Stimulated activated effector memory CD8-positive, alpha-beta T cell treated with anti-CD3 and anti-CD28 coated beads, Interleukin-12 subunit alpha, Interleukin-12 subunit beta, amount 100 ng/mL, for 72 hours (primary cell): Measurements from ENCODE around the gene DICER1.
"Not testable (repeated sequence)": the region's sequence is repeated elsewhere in the genome, so short reads cannot be mapped to it uniquely, and the experiment has no call there.

Source experiments
- ATAC-seq: fragments of 150-1000 bp; cut with Tn5 transposase; 2 replicates; pipeline ENCODE4 v1.10.0; 2021
- DNase-seq, 2 donors: peaks; one replicate each; pipeline ENCODE4 v3.0.0; 2021 to 2022; ENCODE audit warnings: low spot score in 2 of 2
- H3K27ac Mint-ChIP-seq: one replicate; pipeline ENCODE4 v1.8.0; 2022; ENCODE audit warnings: mild to moderate bottlenecking, mixed read lengths
- H3K36me3 Mint-ChIP-seq: one replicate; pipeline ENCODE4 v1.8.0; 2022; ENCODE audit warnings: mild to moderate bottlenecking, mixed read lengths
- H3K4me1 Mint-ChIP-seq: one replicate; pipeline ENCODE4 v1.8.0; 2022; ENCODE audit warnings: mixed read lengths
- H3K4me3 Mint-ChIP-seq: one replicate; pipeline ENCODE4 v1.8.0; 2022; ENCODE audit warnings: mild to moderate bottlenecking, mixed read lengths
- H3K9me3 Mint-ChIP-seq: one replicate; pipeline ENCODE4 v1.8.0; 2022; ENCODE audit warnings: mixed read lengths

Gene DICER1

DNA sequence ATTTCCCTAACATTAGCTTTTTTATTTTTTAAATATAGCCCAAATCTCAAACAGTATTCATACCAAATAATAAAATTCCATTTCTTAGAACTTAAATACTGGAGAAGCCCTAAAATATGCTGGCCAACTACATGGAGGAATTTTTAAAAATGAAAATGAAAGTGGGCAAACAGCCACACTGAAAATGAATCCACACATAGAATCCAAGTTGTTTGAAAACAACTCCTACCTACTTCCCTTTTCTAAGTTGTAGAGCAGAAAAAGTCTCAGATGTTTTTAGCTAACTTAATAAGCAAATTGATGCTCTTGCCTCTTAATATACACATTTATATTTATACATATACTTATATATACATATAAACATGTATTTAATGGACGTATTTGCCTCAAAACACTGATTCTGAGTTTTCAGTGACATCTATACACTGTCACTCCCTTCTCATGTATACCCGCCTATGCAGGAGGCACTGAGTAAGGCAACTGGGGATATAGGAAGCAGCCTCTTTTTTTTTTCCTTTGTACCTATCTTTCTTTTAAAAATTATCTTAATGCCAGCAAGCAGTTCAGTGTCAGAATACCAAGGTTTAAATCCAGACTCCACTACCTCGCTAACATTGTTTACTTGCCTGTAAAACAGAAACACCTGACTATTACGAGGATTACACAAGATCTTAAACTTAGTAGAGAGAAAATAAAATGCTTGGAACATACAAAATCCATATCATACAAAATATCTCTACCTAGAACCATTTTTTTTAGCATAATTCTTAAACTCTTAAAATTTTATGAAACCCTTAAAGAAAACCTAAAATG, 13.3 kb downstream of the DICER1 start:
- Mint-ChIP-seq H3K4me3 (no peak overlapping the region), H3K36me3 (peaks cover 6% of the 10 kb centered on the region), H3K27ac (peak overlapping the region; percentile 20), H3K4me1 (peaks cover 80% of the 10 kb centered on the region), H3K9me3 (peaks cover 10% of the 10 kb centered on the region)
- DNase-seq, result no peak
- ATAC-seq, result no peak

DNA sequence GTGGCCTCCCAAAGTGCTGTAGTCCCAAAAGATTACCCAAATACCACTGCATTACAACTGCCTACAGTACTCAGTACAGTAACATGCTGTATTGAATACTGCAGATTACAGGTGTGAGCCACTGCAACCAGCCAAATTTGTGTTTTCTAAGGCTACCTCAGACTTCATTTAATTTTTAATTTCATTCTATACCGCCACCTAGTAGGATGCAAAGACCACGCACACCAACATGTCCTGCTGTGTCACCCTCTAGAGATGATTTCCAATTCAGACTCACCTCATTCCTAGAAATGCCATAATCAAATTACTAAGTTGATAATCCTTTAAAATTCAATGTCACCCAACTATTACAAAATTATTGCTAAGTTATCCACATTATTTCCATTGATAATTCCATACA, 15.1 kb downstream of the DICER1 start:
- H3K4me1 Mint-ChIP-seq, result peaks cover 79% of the 10 kb centered on the region
- peaks cover 6% of the 10 kb centered on the region for H3K36me3 Mint-ChIP-seq
- H3K4me3 Mint-ChIP-seq, result no peak overlapping the region
- peaks cover 10% of the 10 kb centered on the region for H3K9me3 Mint-ChIP-seq
- H3K27ac Mint-ChIP-seq, result no peak overlapping the region
- ATAC-seq (no peak), DNase-seq (no peak)

DNA sequence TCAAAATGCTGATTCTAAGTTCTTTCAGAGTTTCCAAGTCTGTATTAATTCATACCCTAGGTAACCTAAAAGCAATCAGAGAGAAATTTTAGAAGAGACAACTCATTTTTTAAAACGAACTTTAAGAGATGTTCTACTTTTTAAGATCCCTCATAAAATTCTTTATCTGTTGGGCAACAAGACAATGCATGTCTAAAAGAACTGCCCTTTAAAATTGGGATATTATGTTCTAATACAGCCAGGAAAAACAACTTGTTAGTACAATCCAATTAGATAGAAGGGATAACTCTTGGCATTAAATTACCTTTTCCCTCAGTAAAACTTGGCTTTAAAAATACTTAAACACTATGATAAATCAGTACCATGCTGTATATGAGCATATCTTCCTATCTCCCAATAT, 15.6 kb downstream of the DICER1 start:
- DNase-seq, result no peak
- Mint-ChIP-seq H3K36me3 (peaks cover 6% of the 10 kb centered on the region), H3K4me1 (peaks cover 79% of the 10 kb centered on the region), H3K9me3 (peaks cover 12% of the 10 kb centered on the region), H3K27ac (no peak overlapping the region), H3K4me3 (no peak overlapping the region)
- no peak for ATAC-seq

DNA sequence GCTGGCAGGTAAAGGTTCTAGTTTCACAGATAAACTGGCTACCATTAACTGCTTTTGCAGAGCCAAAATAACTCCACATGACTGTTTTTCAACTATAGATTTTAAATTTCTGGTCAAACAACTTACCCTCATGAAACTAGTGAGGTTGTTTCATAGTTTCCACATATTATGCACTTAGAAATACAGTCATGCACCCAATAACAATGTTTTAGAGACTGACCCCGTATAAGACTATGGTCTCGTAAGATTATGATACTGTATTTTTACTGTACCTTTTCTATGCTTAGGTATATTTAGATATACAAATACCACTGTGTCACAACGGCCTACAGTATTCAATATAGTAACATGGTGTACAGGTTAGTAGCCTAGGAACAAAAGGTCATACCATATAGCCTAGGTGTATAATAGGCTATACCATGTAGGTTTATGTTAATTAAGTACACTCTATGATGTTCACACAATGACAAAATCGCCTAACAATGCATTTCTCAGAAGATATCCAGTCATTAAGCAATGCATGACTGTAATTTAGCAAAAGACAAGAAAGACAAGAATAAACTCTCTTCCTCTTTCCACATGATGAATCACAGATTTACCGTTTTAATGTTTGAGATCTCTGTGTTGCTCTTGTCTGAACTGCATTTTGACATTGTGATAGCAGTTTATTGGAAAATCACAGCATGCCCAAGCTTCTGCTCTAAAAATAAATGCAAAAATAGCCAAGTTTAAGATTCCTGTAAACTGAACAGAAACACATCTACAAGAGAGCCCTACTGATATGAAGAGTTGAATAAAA, 17.1 kb downstream of the DICER1 start:
- ATAC-seq (peak; percentile 77), DNase-seq (no peak)
- Mint-ChIP-seq H3K4me3 (no peak overlapping the region), H3K9me3 (peaks cover 7% of the 10 kb centered on the region), H3K36me3 (peaks cover 6% of the 10 kb centered on the region), H3K27ac (peak overlapping the region; percentile 18), H3K4me1 (peaks cover 71% of the 10 kb centered on the region)

DNA sequence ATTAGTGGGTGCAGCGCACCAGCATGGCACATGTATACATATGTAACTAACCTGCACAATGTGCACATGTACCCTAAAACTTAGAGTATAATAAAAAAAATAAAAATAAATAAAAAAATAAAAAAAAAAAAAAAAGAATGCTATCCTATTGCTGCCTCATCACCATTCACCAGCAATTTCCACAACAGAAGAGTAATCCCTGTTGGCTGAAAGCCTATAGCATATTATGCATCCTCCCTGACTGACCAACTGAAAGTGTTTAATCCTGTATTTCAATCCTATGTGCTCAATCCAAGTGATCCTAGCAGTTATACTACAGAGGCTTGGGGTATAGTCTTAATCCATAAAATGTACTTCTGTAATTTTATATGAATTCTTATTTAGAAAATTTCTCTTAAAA, 18.5 kb downstream of the DICER1 start:
- no peak for DNase-seq
- peak overlapping the region; percentile 74 for H3K27ac Mint-ChIP-seq

DNA sequence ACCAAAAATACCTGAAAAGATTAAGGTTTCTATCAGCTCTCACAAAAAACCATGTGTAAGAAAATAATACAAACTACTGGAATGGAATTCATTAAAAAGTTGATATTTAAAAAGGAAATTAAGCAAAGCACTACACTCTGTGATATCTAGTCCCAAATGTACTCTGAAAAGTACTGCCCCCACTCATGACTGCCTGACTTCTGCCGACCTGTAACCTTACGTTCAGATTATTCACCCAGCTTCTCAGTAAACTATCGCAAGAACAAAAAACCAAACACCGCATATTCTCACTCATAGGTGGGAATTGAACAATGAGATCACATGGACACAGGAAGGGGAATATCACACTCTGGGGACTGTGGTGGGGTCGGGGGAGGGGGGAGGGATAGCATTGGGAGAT, 18.9 kb downstream of the DICER1 start:
- H3K27ac Mint-ChIP-seq, result not testable (repeated sequence)

More for the DNA sequence above, 18.5 kb downstream of the DICER1 start:
- Mint-ChIP-seq H3K36me3 (peaks cover 11% of the 10 kb centered on the region), H3K4me3 (no peak overlapping the region), H3K4me1 (peaks cover 70% of the 10 kb centered on the region), H3K9me3 (peaks cover 3% of the 10 kb centered on the region)
- no peak for ATAC-seq

DNA sequence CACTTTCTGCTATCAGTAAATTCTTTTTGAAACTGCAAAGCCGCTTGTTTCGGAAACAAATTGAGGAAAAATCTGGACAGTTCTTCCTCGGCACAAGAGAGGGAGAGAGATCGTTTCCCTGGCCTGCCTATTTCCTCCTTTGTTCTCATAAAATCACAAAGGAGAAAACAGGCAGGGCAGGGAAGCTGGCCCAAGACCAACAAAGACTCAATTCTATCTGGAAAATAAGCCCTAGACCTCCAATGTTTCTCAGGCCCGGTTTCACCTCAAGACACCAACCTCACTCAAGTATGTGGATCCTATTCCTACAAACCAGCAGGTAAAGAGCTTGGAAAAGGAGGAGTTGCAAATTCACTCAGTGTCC, 19.5 kb downstream of the DICER1 start:
- peaks cover 61% of the 10 kb centered on the region for H3K4me1 Mint-ChIP-seq
- H3K36me3 Mint-ChIP-seq, result peaks cover 21% of the 10 kb centered on the region
- no peak overlapping the region for H3K4me3 Mint-ChIP-seq
- no peak for ATAC-seq
- DNase-seq, result no peak
- peaks cover 3% of the 10 kb centered on the region for H3K9me3 Mint-ChIP-seq
- H3K27ac Mint-ChIP-seq, result peak overlapping the region; percentile 78

More for the DNA sequence above, 18.9 kb downstream of the DICER1 start:
- not testable (repeated sequence) for H3K4me3 Mint-ChIP-seq, ATAC-seq, DNase-seq, H3K9me3 Mint-ChIP-seq
- H3K4me1 Mint-ChIP-seq, result peaks cover 66% of the 10 kb centered on the region
- peaks cover 14% of the 10 kb centered on the region for H3K36me3 Mint-ChIP-seq

DNA sequence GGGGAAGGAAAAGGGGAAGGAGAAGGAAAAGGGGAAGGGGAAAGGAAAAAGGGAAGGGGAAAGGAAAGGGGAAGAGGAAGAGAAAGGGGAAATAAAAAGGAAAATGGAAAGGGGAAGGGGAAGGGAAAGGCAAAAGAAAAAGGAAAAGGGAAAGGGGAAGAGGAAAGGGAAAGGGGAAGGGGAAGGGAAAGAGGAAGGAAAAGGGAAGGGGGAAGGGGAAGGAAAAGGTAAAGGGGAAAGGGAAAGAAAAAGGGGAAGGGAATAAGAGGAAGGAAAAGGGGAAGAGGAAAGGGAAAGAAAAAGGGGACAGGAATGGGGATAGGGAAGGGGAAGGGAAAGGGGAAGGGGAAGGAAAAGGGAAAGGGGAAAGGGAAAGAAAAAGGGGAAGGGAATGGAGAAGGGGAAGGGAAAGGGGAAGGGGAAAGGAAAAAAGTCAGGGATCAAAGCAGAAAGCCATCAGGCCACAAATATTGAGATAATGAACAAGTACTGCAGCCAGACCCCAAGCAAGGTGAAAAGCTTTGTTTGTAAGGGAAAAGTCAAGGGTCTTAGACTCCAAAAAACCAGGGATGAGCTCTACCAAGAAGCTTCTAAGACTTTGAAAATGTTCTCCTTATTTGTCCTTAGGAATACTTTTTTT, 20.0 kb downstream of the DICER1 start:
- Mint-ChIP-seq H3K36me3 (peaks cover 26% of the 10 kb centered on the region), H3K4me3 (no peak overlapping the region), H3K9me3 (peaks cover 3% of the 10 kb centered on the region), H3K4me1 (peaks cover 56% of the 10 kb centered on the region), H3K27ac (peak overlapping the region; percentile 78)
- DNase-seq, result no peak
- no peak for ATAC-seq

DNA sequence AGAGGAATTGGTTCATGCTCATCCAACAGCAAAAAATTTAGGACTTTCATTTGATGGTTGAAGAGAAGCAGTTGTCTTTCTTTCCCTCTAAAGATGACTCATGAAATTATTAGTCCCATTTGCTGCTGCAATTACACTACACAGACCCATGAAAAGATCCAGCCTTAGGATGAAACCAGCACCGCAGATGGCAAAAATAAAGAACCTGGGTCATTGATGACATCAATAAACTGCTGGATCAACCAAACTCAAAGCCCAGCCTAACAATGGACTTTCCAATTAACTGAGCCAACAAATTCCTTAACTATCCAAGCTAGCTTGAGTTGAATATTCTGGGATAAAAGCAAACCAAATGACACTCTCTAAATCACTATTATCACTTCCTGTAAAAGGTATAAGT, 20.7 kb downstream of the DICER1 start:
- no peak for ATAC-seq
- peak overlapping the region; percentile 78 for H3K27ac Mint-ChIP-seq
- H3K4me1 Mint-ChIP-seq, result peaks cover 51% of the 10 kb centered on the region
- DNase-seq, result no peak
- peaks cover 32% of the 10 kb centered on the region for H3K36me3 Mint-ChIP-seq
- H3K4me3 Mint-ChIP-seq, result no peak overlapping the region
- peaks cover 3% of the 10 kb centered on the region for H3K9me3 Mint-ChIP-seq

DNA sequence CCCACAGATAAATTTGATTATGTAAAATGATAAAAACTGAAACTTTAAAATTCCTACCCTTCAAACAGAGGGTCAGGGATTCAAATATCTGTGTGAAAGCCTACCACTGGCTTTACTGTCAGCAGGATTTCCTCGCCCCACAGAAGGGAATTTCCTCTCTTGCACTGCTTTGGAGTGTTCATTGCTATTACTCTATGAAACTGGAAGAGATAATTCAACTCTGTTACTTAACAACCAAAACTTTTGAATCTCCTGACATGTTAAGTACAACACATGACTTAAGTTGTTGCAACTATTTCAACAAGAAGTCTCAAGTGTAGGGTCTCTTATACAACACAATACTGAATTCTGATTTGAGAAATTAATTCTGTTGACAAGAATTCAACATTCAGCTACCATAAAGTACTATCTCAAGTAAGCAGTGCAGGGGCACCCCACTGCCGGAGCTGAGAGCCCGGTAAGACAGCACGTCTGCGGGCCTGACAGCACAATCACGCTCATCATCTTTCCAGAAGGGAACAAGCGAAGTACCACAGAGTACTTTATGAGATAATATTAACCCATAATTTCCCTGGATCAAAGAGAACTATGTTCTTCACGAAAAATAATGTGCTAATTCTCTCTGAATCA, 22.9 kb downstream of the DICER1 start:
- Mint-ChIP-seq H3K9me3 (peaks cover 3% of the 10 kb centered on the region), H3K27ac (peak overlapping the region; percentile 68), H3K4me3 (no peak overlapping the region), H3K4me1 (peaks cover 38% of the 10 kb centered on the region), H3K36me3 (peaks cover 49% of the 10 kb centered on the region)
- DNase-seq (no peak), ATAC-seq (no peak)

DNA sequence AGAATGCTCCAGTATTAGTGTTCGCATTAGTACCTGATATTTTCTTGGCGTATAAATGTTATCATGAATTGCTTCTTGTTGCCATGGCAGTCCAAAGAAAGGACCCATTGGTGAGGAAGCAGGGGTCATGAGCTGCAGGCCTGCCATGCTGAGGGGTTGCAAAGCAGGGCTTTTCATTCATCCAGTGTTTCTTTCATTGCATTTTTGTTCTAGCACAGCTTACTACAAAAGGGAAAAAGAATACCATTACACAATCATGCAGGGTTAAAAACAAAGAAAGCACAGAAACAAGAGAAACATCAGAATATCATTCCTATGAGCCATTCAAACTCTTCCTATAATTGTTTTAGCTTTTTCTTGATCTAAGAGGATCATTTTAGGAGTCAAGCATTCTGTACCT, 24.0 kb downstream of the DICER1 start:
- H3K27ac Mint-ChIP-seq, result no peak overlapping the region
- DNase-seq (no peak), ATAC-seq (no peak)
- H3K36me3 Mint-ChIP-seq, result peaks cover 60% of the 10 kb centered on the region
- H3K4me3 Mint-ChIP-seq, result no peak overlapping the region
- peaks cover 39% of the 10 kb centered on the region for H3K4me1 Mint-ChIP-seq
- H3K9me3 Mint-ChIP-seq, result peaks cover 3% of the 10 kb centered on the region

DNA sequence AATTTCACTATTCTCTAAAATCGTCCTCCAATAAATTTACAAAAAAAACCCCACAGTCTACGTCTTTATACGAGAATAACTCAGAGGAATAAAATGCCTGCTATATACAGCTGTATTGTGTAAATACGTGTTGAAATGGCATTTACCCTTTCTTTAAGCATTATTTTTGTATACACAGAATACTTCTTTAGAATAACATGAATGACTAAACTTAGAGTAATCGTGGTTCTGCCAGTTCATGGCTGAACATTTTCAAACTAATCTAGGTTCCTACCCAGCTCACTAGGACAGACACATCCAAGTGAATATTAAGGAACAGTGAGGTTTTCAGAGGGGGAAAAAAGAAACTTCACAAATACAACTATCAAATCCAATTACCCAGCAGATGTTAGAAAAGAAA, 24.6 kb downstream of the DICER1 start:
- Mint-ChIP-seq H3K36me3 (peaks cover 66% of the 10 kb centered on the region), H3K27ac (no peak overlapping the region), H3K4me3 (no peak overlapping the region), H3K9me3 (peaks cover 3% of the 10 kb centered on the region), H3K4me1 (peaks cover 38% of the 10 kb centered on the region)
- no peak for DNase-seq
- no peak for ATAC-seq

DNA sequence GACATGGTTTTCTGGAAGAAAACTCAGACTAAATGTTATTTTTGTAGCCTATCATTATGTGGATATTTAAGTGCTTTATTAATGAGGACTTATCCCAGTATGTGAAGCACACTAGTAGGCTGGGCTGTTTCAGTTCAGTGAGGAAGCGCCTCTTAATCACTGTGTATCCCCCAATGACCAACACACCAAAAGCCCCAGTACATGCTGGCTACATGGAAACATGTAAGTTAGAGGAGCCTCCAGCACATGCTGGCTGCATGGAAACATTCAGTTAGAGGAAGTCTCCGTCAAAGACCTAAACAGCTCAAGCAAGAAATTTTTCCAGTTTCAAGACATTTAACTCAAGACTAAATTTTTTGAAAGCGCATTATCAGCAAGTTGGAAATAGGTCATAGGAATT, 26.8 kb downstream of the DICER1 start:
- Mint-ChIP-seq H3K4me1 (peaks cover 25% of the 10 kb centered on the region), H3K9me3 (no peaks in the 10 kb centered on the region), H3K27ac (no peak overlapping the region), H3K36me3 (peaks cover 87% of the 10 kb centered on the region), H3K4me3 (no peak overlapping the region)
- no peak for ATAC-seq
- DNase-seq, result no peak

DNA sequence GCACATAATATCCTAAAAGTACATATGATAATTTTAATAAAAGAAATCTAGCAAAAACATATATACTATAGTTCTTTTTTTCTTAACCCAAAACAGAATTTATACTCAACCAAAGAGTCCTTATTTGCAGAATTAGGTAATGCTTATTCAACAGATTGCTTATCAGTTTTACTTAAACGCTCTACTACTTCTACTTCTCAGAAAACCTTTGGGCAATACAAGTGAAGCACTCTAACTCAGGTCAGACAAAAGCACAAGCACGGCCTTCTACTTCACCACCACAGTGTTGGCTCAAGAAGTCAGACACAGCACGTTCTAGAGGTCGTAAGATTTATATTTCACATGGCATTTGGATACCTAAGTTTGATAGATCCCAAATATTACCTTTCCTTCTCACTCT, 29.2 kb downstream of the DICER1 start:
- DNase-seq, result no peak
- H3K27ac Mint-ChIP-seq, result no peak overlapping the region
- H3K4me3 Mint-ChIP-seq, result no peak overlapping the region
- ATAC-seq, result no peak
- no peaks in the 10 kb centered on the region for H3K9me3 Mint-ChIP-seq
- peaks cover 98% of the 10 kb centered on the region for H3K36me3 Mint-ChIP-seq
- H3K4me1 Mint-ChIP-seq, result peaks cover 15% of the 10 kb centered on the region

DNA sequence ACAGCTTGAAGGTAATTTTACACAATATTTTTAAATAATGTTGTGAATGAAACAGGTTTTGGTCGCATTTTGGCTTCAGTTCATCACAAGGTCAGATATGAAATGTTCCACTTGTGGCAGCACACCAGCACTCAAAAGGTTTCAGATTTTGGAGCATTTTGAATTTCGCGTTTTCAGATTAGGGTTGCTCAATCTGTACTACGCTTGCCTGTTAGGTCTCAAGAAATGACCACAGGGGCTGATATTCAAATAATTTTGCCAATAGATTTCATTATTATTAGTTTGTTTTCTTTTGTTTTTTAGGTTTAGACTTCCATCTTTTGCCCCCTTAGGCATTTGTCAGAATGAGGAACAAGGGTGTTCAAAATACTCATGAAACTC, 29.8 kb downstream of the DICER1 start:
- peaks cover 18% of the 10 kb centered on the region for H3K4me1 Mint-ChIP-seq
- ATAC-seq (no peak), DNase-seq (no peak)
- no peak overlapping the region for H3K4me3 Mint-ChIP-seq
- H3K27ac Mint-ChIP-seq, result no peak overlapping the region
- H3K9me3 Mint-ChIP-seq, result no peaks in the 10 kb centered on the region
- H3K36me3 Mint-ChIP-seq, result peaks cover 98% of the 10 kb centered on the region
